Mesothelial cell of epicardium (in vitro differentiated cells): ENCODE results near the gene LINC01488. TPM values are rescaled to one million over a fixed set of nuclear protein-coding genes. Genes with fewer than 3 reads are reported as not detected.

Source experiments
- DNase-seq, 2 experiments: peaks; one replicate each; pipeline ENCODE4 v3.0.0; 2021; ENCODE audit warnings: low spot score in 2 of 2; ENCODE audit not compliant: unreplicated experiment in 2 of 2
- H3K27ac Mint-ChIP-seq: 2 replicates; pipeline ENCODE4 v1.8.0; 2021; ENCODE audit warnings: mixed read lengths
- H3K27me3 Mint-ChIP-seq: 2 replicates; pipeline ENCODE4 v1.8.0; 2021; ENCODE audit warnings: low read depth, mixed read lengths
- H3K36me3 Mint-ChIP-seq: 2 replicates; pipeline ENCODE4 v1.8.0; 2021; ENCODE audit warnings: mixed read lengths
- H3K4me1 Mint-ChIP-seq: 2 replicates; pipeline ENCODE4 v1.8.0; 2021; ENCODE audit warnings: mixed read lengths
- H3K4me3 Mint-ChIP-seq: 2 replicates; pipeline ENCODE4 v1.8.0; 2021; ENCODE audit warnings: mild to moderate bottlenecking, moderate library complexity, mixed read lengths
- H3K9me3 Mint-ChIP-seq: 2 replicates; pipeline ENCODE4 v1.8.0; 2021; ENCODE audit warnings: mixed read lengths
- total RNA-seq: library from RNA; stranded (reverse); gene quantifications from 3 replicates; pipeline ENCODE4 v1.2.1, GENCODE V29; 2021
- TF ChIP-seq, protein P1 (sequence below): fragments of 200-600 bp; sonication (generic); IDR thresholded peaks from one replicate; pipeline ENCODE4 v1.5.0; 2021; ENCODE audit warnings: antibody characterized with exemption; ENCODE audit not compliant: unreplicated experiment

Gene LINC01488
- total RNA-seq, 1 donor from 2014 or later = not detected

DNA sequence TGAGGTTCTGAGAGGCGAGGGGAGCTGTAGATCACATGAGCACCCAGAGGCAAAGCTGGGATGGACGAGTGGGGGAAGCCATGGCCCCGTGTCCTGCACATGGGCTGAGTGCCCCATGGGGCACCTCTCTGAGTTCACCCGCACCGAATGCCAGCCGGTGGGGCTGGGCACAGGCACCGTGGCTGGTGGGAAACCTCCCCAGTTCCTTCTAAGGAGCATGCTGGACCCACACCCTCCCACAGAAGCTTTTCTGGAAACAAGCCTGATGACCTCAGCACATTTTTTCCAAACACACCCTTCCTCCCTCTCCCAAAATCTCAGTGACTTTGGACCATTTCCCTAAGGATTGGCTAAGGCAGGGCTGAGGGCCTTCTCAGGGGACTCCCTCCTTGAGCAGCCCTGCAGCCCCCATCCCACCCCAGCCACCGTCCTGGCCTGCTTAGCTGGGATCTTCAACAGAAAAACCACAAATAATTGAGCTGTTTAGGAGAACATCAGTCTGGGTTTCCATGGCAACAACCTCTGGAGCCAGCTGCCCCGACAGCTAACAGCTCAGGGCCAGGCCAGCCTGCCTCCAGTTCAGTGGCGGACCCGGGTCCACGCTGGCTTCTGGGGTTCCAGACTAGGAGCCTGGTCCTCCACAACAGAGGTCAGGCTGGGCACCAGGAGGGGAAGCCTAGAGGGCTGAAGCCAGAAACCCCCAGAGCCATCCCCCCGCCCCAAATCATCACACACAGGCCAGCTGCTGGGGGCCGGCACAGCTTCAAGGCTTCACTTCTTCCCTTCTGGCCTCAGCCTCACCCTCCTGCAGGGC is 18.1 kb upstream of the LINC01488 start:
- H3K36me3 Mint-ChIP-seq = no peaks in the 10 kb centered on the region
- TF ChIP-seq, protein P1, sequence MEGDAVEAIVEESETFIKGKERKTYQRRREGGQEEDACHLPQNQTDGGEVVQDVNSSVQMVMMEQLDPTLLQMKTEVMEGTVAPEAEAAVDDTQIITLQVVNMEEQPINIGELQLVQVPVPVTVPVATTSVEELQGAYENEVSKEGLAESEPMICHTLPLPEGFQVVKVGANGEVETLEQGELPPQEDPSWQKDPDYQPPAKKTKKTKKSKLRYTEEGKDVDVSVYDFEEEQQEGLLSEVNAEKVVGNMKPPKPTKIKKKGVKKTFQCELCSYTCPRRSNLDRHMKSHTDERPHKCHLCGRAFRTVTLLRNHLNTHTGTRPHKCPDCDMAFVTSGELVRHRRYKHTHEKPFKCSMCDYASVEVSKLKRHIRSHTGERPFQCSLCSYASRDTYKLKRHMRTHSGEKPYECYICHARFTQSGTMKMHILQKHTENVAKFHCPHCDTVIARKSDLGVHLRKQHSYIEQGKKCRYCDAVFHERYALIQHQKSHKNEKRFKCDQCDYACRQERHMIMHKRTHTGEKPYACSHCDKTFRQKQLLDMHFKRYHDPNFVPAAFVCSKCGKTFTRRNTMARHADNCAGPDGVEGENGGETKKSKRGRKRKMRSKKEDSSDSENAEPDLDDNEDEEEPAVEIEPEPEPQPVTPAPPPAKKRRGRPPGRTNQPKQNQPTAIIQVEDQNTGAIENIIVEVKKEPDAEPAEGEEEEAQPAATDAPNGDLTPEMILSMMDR = no peak
- no peak overlapping the region for H3K27ac Mint-ChIP-seq
- DNase-seq = no peak
- H3K27me3 Mint-ChIP-seq = peaks cover 3% of the 10 kb centered on the region
- no peak overlapping the region for H3K4me3 Mint-ChIP-seq
- peaks cover 24% of the 10 kb centered on the region for H3K4me1 Mint-ChIP-seq
- H3K9me3 Mint-ChIP-seq = peaks cover 8% of the 10 kb centered on the region

GRCh38 chr11:69463995-69464960 is 17.2 kb upstream of the LINC01488 start:
- no peak overlapping the region for H3K27ac Mint-ChIP-seq
- TF ChIP-seq, protein P1 = no peak
- H3K27me3 Mint-ChIP-seq = peaks cover 3% of the 10 kb centered on the region
- no peak overlapping the region for H3K4me3 Mint-ChIP-seq
- H3K9me3 Mint-ChIP-seq = peaks cover 8% of the 10 kb centered on the region
- no peak for DNase-seq
- no peaks in the 10 kb centered on the region for H3K36me3 Mint-ChIP-seq
- H3K4me1 Mint-ChIP-seq = peaks cover 26% of the 10 kb centered on the region

DNA sequence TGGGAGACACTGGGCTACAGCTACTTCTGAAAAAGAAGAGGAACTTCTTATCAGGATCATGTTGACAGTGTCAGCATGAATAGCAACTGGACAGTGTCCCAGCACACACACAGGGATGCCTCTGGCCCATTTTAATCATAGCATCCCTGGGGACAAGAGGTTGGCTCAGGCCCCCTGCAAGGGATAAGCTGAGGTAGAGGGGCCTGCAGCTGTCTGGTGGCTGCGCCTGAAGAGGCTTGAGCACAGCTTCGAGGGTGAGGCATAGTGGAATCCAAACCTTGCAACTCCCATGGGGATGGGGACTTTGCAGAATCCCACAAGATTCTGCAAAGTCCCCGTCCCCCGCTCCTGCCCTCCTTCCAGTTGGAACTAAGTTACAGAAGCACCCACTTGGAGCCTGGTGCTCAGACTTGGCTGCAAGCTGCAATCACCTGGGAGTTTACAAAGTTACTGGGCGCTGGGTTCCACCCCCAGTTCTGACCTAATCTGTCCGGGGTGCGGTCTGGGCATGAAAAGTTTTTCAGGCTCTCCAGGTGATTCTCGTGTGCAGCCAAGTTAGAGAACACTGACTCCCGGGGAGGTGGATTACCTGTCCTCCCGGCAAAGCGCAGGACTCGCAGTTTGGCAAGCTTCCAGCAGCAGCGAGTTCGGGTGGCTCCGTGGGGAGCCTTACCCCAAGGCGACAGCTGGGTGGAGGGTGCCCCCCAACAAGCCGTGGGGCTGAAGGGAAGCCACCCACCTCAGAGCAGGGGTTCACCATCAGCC is 16.0 kb upstream of the LINC01488 start:
- TF ChIP-seq, protein P1 = no peak
- DNase-seq = no peak
- Mint-ChIP-seq H3K27ac (no peak overlapping the region), H3K4me3 (no peak overlapping the region), H3K36me3 (no peaks in the 10 kb centered on the region), H3K4me1 (peaks cover 27% of the 10 kb centered on the region), H3K27me3 (peaks cover 3% of the 10 kb centered on the region), H3K9me3 (peaks cover under 1% of the 10 kb centered on the region)

DNA sequence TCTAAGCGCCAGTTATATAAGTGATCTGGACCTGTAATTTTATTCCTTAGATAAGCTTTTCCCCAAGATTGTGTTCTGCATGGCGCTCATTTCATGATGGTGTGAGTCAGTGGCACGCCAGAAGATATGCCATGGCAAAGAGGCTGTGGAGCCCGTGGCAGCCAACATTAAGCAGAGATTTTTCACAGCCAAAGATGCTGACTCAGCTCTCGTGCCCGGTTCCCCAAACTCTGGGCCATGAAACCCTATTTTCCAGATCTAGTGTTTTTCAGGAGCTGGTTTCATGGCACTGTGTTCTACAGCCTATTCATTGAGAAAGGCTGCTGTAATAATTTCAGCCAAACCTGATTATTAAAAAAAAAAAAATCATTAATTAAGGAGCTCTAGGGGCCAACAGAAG is 15.4 kb upstream of the LINC01488 start:
- peaks cover 3% of the 10 kb centered on the region for H3K27me3 Mint-ChIP-seq
- no peak overlapping the region for H3K27ac Mint-ChIP-seq
- H3K36me3 Mint-ChIP-seq = no peaks in the 10 kb centered on the region
- TF ChIP-seq, protein P1 = no peak
- peaks cover 27% of the 10 kb centered on the region for H3K4me1 Mint-ChIP-seq
- no peak overlapping the region for H3K4me3 Mint-ChIP-seq
- H3K9me3 Mint-ChIP-seq = no peaks in the 10 kb centered on the region
- DNase-seq = no peak

DNA sequence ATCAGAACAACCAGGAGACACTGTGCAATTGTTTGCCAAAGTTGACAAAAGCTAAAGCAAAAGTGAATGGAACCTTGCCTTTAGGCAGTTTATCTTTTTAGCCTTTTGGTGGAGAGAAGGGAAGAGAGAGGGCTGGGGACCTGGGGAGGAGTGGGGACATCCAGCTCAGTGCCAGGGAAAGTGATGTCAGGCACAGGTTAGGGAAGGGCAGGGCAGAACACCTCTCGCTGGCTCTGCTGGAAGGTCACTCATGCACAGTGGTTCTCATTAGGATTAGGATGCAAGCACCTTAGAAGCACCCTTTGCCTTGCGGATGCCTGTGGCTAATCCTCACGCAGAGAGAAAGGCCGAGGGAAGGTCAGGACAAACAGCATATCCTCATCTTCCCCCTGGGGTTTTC is 14.3 kb upstream of the LINC01488 start:
- TF ChIP-seq, protein P1 = no peak
- H3K4me1 Mint-ChIP-seq = peaks cover 33% of the 10 kb centered on the region
- H3K36me3 Mint-ChIP-seq = no peaks in the 10 kb centered on the region
- H3K27me3 Mint-ChIP-seq = peaks cover 3% of the 10 kb centered on the region
- H3K4me3 Mint-ChIP-seq = no peak overlapping the region
- no peak for DNase-seq
- H3K9me3 Mint-ChIP-seq = no peaks in the 10 kb centered on the region
- no peak overlapping the region for H3K27ac Mint-ChIP-seq
